Superior temporal gyrus (tissue), 1 donor: Measurements from ENCODE around the gene TMEM204.

Experiments used
- DNase-seq: peaks from one replicate; pipeline ENCODE4 v3.0.0-alpha.2; 2016; ENCODE audit errors: extremely low spot score

Gene TMEM204

GRCh38 chr16:1533443-1533951, at the start of gene TMEM204:
TMEM204 (plus strand) TSS chr16:1533666; CDS start chr16:1534276, 610 bp downstream.
- DNase-seq: no peak

GRCh38 chr16:1485847-1486496, 47.5 kb upstream of the TMEM204 start:
- no peak for DNase-seq

GRCh38 chr16:1486551-1487390, 46.7 kb upstream of the TMEM204 start:
- no peak for DNase-seq

- no peak for DNase-seq
These were observed 45.9 kb upstream of the TMEM204 start for GRCh38 chr16:1487395-1488053.

GRCh38 chr16:1488054-1488601, 45.3 kb upstream of the TMEM204 start:
- DNase-seq: no peak

- no peak for DNase-seq
These were observed 44.8 kb upstream of the TMEM204 start, which contains the start of gene PTX4 for GRCh38 chr16:1488619-1489018. PTX4 (minus strand) TSS chr16:1488944; CDS start chr16:1488909, 35 bp downstream.

GRCh38 chr16:1489077-1489476, 44.4 kb upstream of the TMEM204 start:
- DNase-seq: no peak

GRCh38 chr16:1491327-1491726, 42.1 kb upstream of the TMEM204 start:
- DNase-seq: no peak

GRCh38 chr16:1492082-1492922, 41.2 kb upstream of the TMEM204 start:
- DNase-seq: no peak

- peak; percentile 76 for DNase-seq
These were observed 40.3 kb upstream of the TMEM204 start, which contains the start of gene TELO2 for GRCh38 chr16:1492923-1493745. TELO2 (plus strand) TSS chr16:1493360; CDS start chr16:1494282, 922 bp downstream.

- no peak for DNase-seq
These were observed 39.7 kb upstream of the TMEM204 start for GRCh38 chr16:1493746-1494094.

- no peak for DNase-seq
These were observed 39.3 kb upstream of the TMEM204 start for GRCh38 chr16:1494129-1494640.

- DNase-seq: no peak
These were observed 38.8 kb upstream of the TMEM204 start for GRCh38 chr16:1494711-1495110.

GRCh38 chr16:1495211-1495888, 38.1 kb upstream of the TMEM204 start:
- no peak for DNase-seq

GRCh38 chr16:1495889-1496262, 37.6 kb upstream of the TMEM204 start:
- no peak for DNase-seq

GRCh38 chr16:1496464-1496863, 37.0 kb upstream of the TMEM204 start:
- no peak for DNase-seq

- DNase-seq: no peak
These were observed 36.4 kb upstream of the TMEM204 start for GRCh38 chr16:1497014-1497598.

GRCh38 chr16:1498899-1499676, 34.4 kb upstream of the TMEM204 start:
- DNase-seq: no peak
